TTC549 (cell line): ENCODE data around the gene IPO11.

ENCODE experiments used
- FAIRE-seq: peaks from 2 replicates; lab custom pipeline; 2012; peaks lifted over from hg19 to GRCh38; lab: Jason Lieb, UNC

Gene IPO11

DNA sequence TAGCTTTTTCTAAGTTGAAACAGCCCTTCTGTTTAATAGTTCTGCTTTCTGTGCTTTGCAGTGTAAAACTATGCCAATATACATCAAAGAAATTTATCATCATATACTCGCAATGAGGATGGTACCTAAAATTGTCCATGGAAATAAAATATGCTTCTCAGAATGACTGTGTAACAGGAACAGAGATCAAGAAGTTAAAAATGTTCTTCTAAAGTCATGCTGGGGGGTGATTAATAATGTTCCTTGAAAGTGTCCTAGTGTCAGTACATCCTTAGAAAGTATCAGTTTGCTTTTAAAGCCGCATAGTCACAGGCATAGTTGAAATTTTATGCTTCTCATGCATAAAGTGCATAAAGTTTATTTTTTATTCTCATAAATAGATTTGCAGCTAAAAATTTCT, 162.0 kb downstream of the IPO11 start:
- no peak for FAIRE-seq

GRCh38 chr5:62575066-62575465, 162.5 kb downstream of the IPO11 start:
- FAIRE-seq: no peak

- FAIRE-seq: no peak
Measured at GRCh38 chr5:62575489-62575888, 162.9 kb downstream of the IPO11 start.

GRCh38 chr5:62576570-62577170, 164.1 kb downstream of the IPO11 start:
- no peak for FAIRE-seq

GRCh38 chr5:62577488-62577887, 164.9 kb downstream of the IPO11 start:
- no peak for FAIRE-seq

GRCh38 chr5:62578540-62578939, 166.0 kb downstream of the IPO11 start, which contains the start of gene LRRC70:
LRRC70 (plus strand) TSS chr5:62578819; CDS start chr5:62579439, 620 bp downstream.
- no peak for FAIRE-seq

DNA sequence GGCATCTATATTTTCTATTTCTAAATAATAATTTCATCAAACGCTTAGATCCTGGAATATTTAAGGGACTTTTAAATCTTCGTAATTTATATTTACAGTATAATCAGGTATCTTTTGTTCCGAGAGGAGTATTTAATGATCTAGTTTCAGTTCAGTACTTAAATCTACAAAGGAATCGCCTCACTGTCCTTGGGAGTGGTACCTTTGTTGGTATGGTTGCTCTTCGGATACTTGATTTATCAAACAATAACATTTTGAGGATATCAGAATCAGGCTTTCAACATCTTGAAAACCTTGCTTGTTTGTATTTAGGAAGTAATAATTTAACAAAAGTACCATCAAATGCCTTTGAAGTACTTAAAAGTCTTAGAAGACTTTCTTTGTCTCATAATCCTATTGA, 167.2 kb downstream of the IPO11 start:
- no peak for FAIRE-seq

DNA sequence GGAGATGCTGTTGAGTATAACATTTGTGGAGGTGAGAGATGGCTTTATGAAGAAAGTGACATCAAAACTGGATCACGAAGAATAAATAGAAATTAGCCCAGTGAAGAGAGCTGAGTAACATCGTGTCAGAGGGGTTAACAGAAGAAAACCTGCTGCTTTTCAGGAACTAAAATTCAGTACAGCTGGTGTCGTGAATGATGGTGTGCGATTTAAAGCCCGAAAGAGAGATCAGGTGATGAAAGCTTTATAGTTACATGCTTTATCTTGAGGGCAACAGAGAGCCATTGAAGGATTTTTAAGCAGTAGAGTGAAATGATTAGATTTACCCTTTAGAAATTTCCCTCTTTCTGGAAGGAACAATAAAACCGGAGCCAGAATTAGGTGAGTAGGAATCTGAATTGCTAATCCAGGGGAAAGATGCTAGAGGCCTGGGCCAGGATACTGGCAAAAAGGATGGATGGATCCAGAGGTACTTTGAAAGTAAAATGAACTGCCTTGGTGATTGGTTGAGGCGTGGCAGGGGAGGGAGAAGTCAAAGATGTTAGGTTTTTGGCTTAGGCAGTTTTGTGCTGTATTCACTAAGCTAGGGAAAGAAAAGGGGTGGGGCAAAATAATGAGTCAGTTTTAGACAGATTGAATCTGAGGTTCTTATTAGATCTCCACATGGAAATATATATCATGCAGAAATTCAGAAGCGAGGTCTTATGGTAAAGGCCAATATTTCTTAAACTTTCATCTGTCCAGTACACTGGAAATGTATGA, 169.5 kb downstream of the IPO11 start:
- FAIRE-seq: no peak

GRCh38 chr5:62584391-62584790, 171.8 kb downstream of the IPO11 start:
- no peak for FAIRE-seq

DNA sequence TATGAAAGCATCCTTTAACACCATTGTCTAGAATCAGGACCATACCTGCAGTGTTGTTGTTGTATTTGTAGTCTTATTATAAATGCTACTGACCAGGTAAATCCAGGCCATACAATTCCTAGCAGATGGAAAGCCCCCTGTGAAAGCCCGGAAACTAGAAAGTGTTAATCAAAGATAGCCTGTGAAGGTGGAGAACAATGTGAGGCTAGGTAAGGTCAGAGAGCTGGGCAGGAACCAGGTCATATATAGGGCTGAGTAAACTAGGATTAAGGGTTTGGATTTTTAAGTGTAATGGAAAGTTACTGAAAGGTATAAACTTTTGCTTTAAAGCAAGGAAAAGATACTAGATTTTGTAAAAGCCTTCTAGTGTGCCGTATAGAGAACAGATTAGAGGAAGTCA, 172.7 kb downstream of the IPO11 start:
- FAIRE-seq: no peak

DNA sequence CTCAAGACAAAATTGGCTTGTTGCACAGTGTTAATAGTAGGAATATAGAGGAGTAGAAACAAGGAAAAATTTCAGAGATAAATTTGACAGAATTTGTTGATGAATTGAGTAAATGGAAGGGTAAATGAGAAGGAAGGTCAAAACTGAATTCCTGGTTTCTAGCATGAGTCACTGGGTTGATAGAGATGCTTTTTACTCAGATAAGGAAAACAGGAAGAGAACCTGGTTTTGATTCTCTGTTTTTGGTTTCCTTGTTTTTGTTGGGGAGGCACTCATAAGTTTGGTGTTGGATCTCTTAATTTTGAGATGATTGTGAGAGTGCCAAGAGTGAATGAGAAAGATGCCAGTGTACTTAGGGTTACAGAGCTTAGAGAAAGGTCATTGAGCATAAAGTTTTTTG, 173.2 kb downstream of the IPO11 start:
- no peak for FAIRE-seq

- FAIRE-seq: no peak
Measured at GRCh38 chr5:62587737-62588136, 175.2 kb downstream of the IPO11 start.

GRCh38 chr5:62588668-62589067, 176.1 kb downstream of the IPO11 start:
- no peak for FAIRE-seq

- FAIRE-seq: no peak
Measured at GRCh38 chr5:62589504-62589903, 176.9 kb downstream of the IPO11 start.

- FAIRE-seq: no peak
Measured at GRCh38 chr5:62590387-62590786, 177.8 kb downstream of the IPO11 start.

GRCh38 chr5:62592558-62592957, 180.0 kb downstream of the IPO11 start:
- FAIRE-seq: no peak

- FAIRE-seq: no peak
Measured at GRCh38 chr5:62593331-62593730, 180.8 kb downstream of the IPO11 start.

DNA sequence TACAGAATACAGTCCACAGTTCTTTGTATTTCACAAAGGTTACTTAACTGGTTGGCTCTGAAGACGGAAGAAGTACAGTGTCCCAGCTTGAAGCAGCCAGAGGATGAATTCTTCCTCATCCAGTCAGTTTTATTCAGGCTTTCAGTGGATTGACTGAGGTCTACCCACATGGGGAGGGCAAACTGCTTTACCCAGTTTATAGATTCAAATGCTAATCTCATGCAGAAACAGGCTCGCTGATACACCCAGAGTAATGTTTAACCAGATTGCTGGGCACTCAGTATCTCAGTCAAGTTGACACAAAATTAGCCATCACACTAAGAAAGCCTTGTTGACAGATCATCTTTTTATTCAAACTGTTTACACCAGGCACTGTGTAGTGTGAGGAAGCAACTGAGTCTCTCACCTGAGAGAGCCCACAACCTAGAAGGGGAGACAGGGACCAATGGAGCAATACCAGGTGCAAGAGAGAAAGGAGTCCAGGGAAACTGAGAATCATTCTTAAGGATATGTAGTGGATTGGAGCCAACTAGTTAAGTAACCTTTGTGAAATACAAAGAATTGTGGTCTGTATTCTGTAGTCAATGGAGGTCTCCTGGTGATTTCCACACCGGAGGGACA, 181.9 kb downstream of the IPO11 start:
- no peak for FAIRE-seq

GRCh38 chr5:62596096-62596495, 183.5 kb downstream of the IPO11 start:
- no peak for FAIRE-seq

- FAIRE-seq: no peak
Measured at GRCh38 chr5:62596691-62597090, 184.1 kb downstream of the IPO11 start.

DNA sequence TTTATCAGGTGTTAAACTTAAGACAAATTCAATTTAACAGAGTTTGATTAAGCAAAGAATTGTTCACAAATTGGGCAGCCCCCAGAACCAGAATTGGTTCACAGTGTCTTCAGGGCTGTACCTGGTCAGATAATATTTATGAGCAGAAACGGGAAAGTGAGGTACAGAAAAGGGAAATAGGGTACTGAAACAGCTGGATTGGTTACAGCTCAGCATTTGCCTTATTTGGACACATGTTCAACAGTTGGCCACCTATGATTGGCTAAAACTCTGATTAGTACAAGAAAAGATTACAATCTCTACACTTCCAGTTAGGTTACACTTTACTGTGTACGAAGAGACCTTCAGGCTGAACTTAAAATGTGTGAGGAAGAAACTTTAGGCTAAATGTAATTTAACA, 184.8 kb downstream of the IPO11 start:
- no peak for FAIRE-seq

GRCh38 chr5:62600560-62601252, 188.1 kb downstream of the IPO11 start:
- FAIRE-seq: no peak

DNA sequence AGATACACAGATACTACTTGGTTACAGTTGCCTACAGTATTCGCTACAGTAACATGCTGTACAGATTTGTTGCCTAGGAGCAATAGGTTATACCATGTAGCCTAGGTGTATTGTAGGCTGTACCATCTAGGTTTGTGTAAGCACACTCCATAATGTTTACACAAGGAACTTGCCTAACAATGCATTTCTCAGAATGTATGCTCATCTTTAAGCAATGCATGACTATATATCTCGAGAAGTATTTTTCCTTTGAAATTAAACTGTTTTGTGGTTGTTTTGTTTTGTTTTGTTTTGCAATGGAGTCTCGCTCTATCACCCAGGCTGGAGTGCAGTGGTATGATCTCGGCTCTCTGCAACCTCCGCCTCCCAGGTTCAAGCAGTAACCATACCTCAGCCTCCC, 191.4 kb downstream of the IPO11 start:
- no peak for FAIRE-seq
